HEK293 (cell line): ENCODE results near the gene NUCKS1.

Experiments used
- AEBP2 ChIP-seq: fragments of 450-650 bp; formaldehyde crosslinking; IDR thresholded peaks from 2 replicates; pipeline ENCODE4 v1.5.1; 2016; ENCODE audit warnings: missing biosample characterization, missing genetic modification characterization, borderline replicate concordance
- GLIS1 ChIP-seq: fragments of 450-650 bp; formaldehyde crosslinking; IDR thresholded peaks from 2 replicates; pipeline ENCODE4 v1.5.1; 2016; ENCODE audit warnings: missing biosample characterization, missing genetic modification characterization
- GLIS2 ChIP-seq: fragments of 450-650 bp; formaldehyde crosslinking; IDR thresholded peaks from 2 replicates; pipeline ENCODE4 v1.5.1; 2016; ENCODE audit warnings: missing biosample characterization, missing genetic modification characterization
- HOXD13 ChIP-seq: sonication (generic); formaldehyde crosslinking; IDR thresholded peaks from 2 replicates; pipeline ENCODE4 v1.8.0; 2022; ENCODE audit warnings: missing genetic modification reagents, borderline replicate concordance
- INSM2 ChIP-seq: fragments of 450-650 bp; formaldehyde crosslinking; IDR thresholded peaks from 2 replicates; pipeline ENCODE4 v1.5.1; 2016; ENCODE audit warnings: missing biosample characterization, missing genetic modification characterization
- PRDM10 ChIP-seq: fragments of 450-650 bp; formaldehyde crosslinking; IDR thresholded peaks from 2 replicates; pipeline ENCODE4 v1.5.1; 2016; ENCODE audit warnings: missing biosample characterization, missing genetic modification characterization
- SP3 ChIP-seq: fragments of 450-650 bp; formaldehyde crosslinking; IDR thresholded peaks from 2 replicates; pipeline ENCODE4 v1.5.1; 2016; ENCODE audit warnings: missing biosample characterization, missing genetic modification characterization
- TSHZ1 ChIP-seq: fragments of 450-650 bp; formaldehyde crosslinking; IDR thresholded peaks from 2 replicates; pipeline ENCODE4 v1.5.1; 2016; ENCODE audit warnings: missing biosample characterization, missing genetic modification characterization, borderline replicate concordance
- ZBTB10 ChIP-seq: fragments of 450-650 bp; formaldehyde crosslinking; IDR thresholded peaks from 2 replicates; pipeline ENCODE4 v1.5.1; 2016; ENCODE audit warnings: missing biosample characterization, missing genetic modification characterization
- ZBTB17 ChIP-seq: fragments of 450-650 bp; formaldehyde crosslinking; IDR thresholded peaks from 2 replicates; pipeline ENCODE4 v1.5.1; 2016; ENCODE audit warnings: missing biosample characterization, missing genetic modification characterization
- ZBTB48 ChIP-seq: fragments of 450-650 bp; formaldehyde crosslinking; IDR thresholded peaks from 2 replicates; pipeline ENCODE4 v1.5.1; 2016; ENCODE audit warnings: missing biosample characterization, missing genetic modification characterization
- ZFP3 ChIP-seq: fragments of 450-650 bp; formaldehyde crosslinking; IDR thresholded peaks from 2 replicates; pipeline ENCODE4 v1.5.1; 2016; ENCODE audit warnings: low read depth, missing biosample characterization, missing genetic modification characterization
- ZNF112 ChIP-seq: fragments of 450-650 bp; formaldehyde crosslinking; IDR thresholded peaks from 2 replicates; pipeline ENCODE4 v1.5.0; 2017; ENCODE audit warnings: missing biosample characterization, missing genetic modification characterization
- ZNF2 ChIP-seq: fragments of 450-650 bp; formaldehyde crosslinking; IDR thresholded peaks from 2 replicates; pipeline ENCODE4 v1.5.1; 2016; ENCODE audit warnings: missing biosample characterization, missing genetic modification characterization
- ZNF211 ChIP-seq: fragments of 450-650 bp; formaldehyde crosslinking; IDR thresholded peaks from 2 replicates; pipeline ENCODE4 v1.5.1; 2016; ENCODE audit warnings: low read depth, missing biosample characterization, missing genetic modification characterization
- ZNF366 ChIP-seq: fragments of 450-650 bp; formaldehyde crosslinking; conservative IDR thresholded peaks from 2 replicates; pipeline ENCODE4 v1.5.1; 2016; ENCODE audit warnings: missing biosample characterization, missing genetic modification characterization
- ZNF404 ChIP-seq: fragments of 450-650 bp; formaldehyde crosslinking; IDR thresholded peaks from 2 replicates; pipeline ENCODE4 v1.5.1; 2017; ENCODE audit warnings: missing biosample characterization, missing genetic modification characterization
- ZNF544 ChIP-seq: fragments of 450-650 bp; formaldehyde crosslinking; IDR thresholded peaks from 2 replicates; pipeline ENCODE4 v1.5.0; 2017; ENCODE audit warnings: missing biosample characterization, missing genetic modification characterization
- ZNF580 ChIP-seq: fragments of 450-650 bp; formaldehyde crosslinking; IDR thresholded peaks from 2 replicates; pipeline ENCODE4 v1.5.1; 2016; ENCODE audit warnings: missing biosample characterization, missing genetic modification characterization
- ZNF660 ChIP-seq: fragments of 450-650 bp; IDR thresholded peaks from 2 replicates; pipeline ENCODE4 v1.5.1; 2018; ENCODE audit warnings: missing biosample characterization, mild to moderate bottlenecking, missing genetic modification characterization
- ZNF670 ChIP-seq: fragments of 450-650 bp; formaldehyde crosslinking; IDR thresholded peaks from 2 replicates; pipeline ENCODE4 v1.5.1; 2016; ENCODE audit warnings: missing biosample characterization, missing genetic modification characterization, low read depth
- ZNF76 ChIP-seq: fragments of 450-650 bp; formaldehyde crosslinking; IDR thresholded peaks from 2 replicates; pipeline ENCODE4; 2016; ENCODE audit warnings: low read depth, missing biosample characterization, missing genetic modification characterization, borderline replicate concordance
- ZNF777 ChIP-seq: fragments of 450-650 bp; formaldehyde crosslinking; IDR thresholded peaks from 2 replicates; pipeline ENCODE4 v1.5.1; 2017; ENCODE audit warnings: missing biosample characterization, missing genetic modification characterization, borderline replicate concordance
- ZSCAN4 ChIP-seq: fragments of 450-650 bp; formaldehyde crosslinking; IDR thresholded peaks from 2 replicates; pipeline ENCODE4 v1.5.1; 2017; ENCODE audit warnings: missing biosample characterization, missing genetic modification characterization

NUCKS1 gene

GRCh38 chr1:205748403-205749233, 1.4 kb downstream of the NUCKS1 start (continued):
- no peak for TF ChIP-seq INSM2 (tag by site-specific recombination)
- no peak for TF ChIP-seq ZNF580
- TF ChIP-seq ZNF777 (tag by site-specific recombination), result no peak
- no peak for TF ChIP-seq ZNF544
- TF ChIP-seq TSHZ1 (tag by site-specific recombination), result no peak
- TF ChIP-seq ZNF670, result no peak
- TF ChIP-seq ZBTB10 (tag by site-specific recombination), result no peak
- no peak for TF ChIP-seq AEBP2 (tag by site-specific recombination)
- 0 out of 2 replicates have a peak, but pooled peaks have one; percentile 10 for TF ChIP-seq ZBTB17 (tag by site-specific recombination)
- no peak for TF ChIP-seq ZFP3 (tag by site-specific recombination)
- no peak for TF ChIP-seq ZSCAN4 (tag by site-specific recombination)
- no peak for TF ChIP-seq HOXD13 (CRISPR knock-in tag)
- no peak; the same call in 1 of the 2 replicates for TF ChIP-seq ZNF76 (tag by site-specific recombination)
- TF ChIP-seq ZNF660 (tag by site-specific recombination), result no peak
- no peak for TF ChIP-seq SP3 (tag by site-specific recombination)
- TF ChIP-seq ZBTB48 (tag by site-specific recombination), result no peak
- TF ChIP-seq GLIS2 (tag by site-specific recombination), result no peak
- TF ChIP-seq ZNF112 (tag by site-specific recombination), result no peak
- 0 out of 2 replicates have a peak, but pooled peaks have one; percentile 41 for TF ChIP-seq ZNF2
- TF ChIP-seq ZNF211 (tag by site-specific recombination), result no peak
- TF ChIP-seq ZNF366 (tag by site-specific recombination), result no peak
- TF ChIP-seq PRDM10 (tag by site-specific recombination), result peak; percentile 99
- no peak for TF ChIP-seq ZNF404 (tag by site-specific recombination)
- TF ChIP-seq GLIS1 (tag by site-specific recombination), result no peak
